IMR-90 (cell line): Measurements from ENCODE around the gene PLEKHG2. TPM values are rescaled to one million over a fixed set of nuclear protein-coding genes. Genes with fewer than 3 reads are reported as not detected.
A peak's percentile ranks its signal among the peaks of the same experiment; 100 is the strongest.

Experiments used
- ATAC-seq: fragments of 200-7000 bp; cut with Tn5 transposase; 2 replicates; pipeline ENCODE4 v1.9.1; 2020; ENCODE audit warnings: low read depth, mild to moderate bottlenecking, moderate library complexity
- BruUV-seq: library from RNA; stranded (reverse); fragments of 400-500 nt; replicated peaks from 2 replicates; lab custom pipeline; 2021; lab: Mats Ljungman, UMichigan
- CTCF ChIA-PET: fragments of 300-600 bp; formaldehyde crosslinking; extraction: SDS; loops from one replicate; lab custom pipeline; 2021; ENCODE audit warnings: antibody characterized with exemption; lab: Yijun Ruan, JAX
- POLR2A ChIA-PET: fragments of 300-600 bp; sonication (Branson Sonifier 250); formaldehyde crosslinking; loops from one replicate; lab custom pipeline; 2022; ENCODE audit warnings: antibody characterized with exemption; ENCODE audit not compliant: unreplicated experiment; lab: Charles Lee
- DNase-seq: peaks from one replicate; pipeline ENCODE4 v3.0.0; 2013
- H2AFZ ChIP-seq: replicated peaks from 2 replicates; pipeline ENCODE3; 2013; ENCODE audit warnings: low read length, mild to moderate bottlenecking; ENCODE audit not compliant: poor library complexity
- H2AK5ac ChIP-seq: 2 replicates; pipeline ENCODE4 v1.6.1; 2013; ENCODE audit warnings: low read depth, low read length, inconsistent platforms
- H2AK9ac ChIP-seq: replicated peaks from 2 replicates; pipeline ENCODE3; 2013; ENCODE audit warnings: mild to moderate bottlenecking, low read depth, low read length, moderate library complexity; ENCODE audit not compliant: poor library complexity
- H2BK120ac ChIP-seq: 2 replicates; pipeline ENCODE4 v1.6.1; 2013; ENCODE audit warnings: low read depth, low read length, inconsistent platforms
- H2BK15ac ChIP-seq: 3 replicates; pipeline ENCODE4 v1.6.1; 2013; ENCODE audit warnings: low read depth, low read length, inconsistent platforms
- H2BK20ac ChIP-seq: 2 replicates; pipeline ENCODE4 v1.6.1; 2013; ENCODE audit warnings: low read depth, mild to moderate bottlenecking, inconsistent platforms, low read length, moderate library complexity
- H2BK5ac ChIP-seq: 2 replicates; pipeline ENCODE4 v1.6.1; 2013; ENCODE audit warnings: mild to moderate bottlenecking, low read depth, low read length, inconsistent platforms; ENCODE audit not compliant: poor library complexity, severe bottlenecking
- H3K14ac ChIP-seq: replicated peaks from 2 replicates; pipeline ENCODE4 v1.6.1; 2013; ENCODE audit warnings: low read depth, low read length, inconsistent platforms
- H3K18ac ChIP-seq: 2 replicates; pipeline ENCODE4 v1.6.1; 2013; ENCODE audit warnings: low read depth, low read length, control low read depth
- H3K23ac ChIP-seq: 2 replicates; pipeline ENCODE4 v1.6.1; 2013; ENCODE audit warnings: low read depth, low read length, inconsistent platforms
- H3K27ac ChIP-seq: 2 replicates; pipeline ENCODE4 v1.5.1; 2013; ENCODE audit warnings: mild to moderate bottlenecking, control low read depth, low read length; ENCODE audit not compliant: insufficient read depth
- H3K27me3 ChIP-seq: 2 replicates; pipeline ENCODE4 v1.6.1; 2013; ENCODE audit warnings: low read length; ENCODE audit not compliant: control insufficient read depth, insufficient read depth
- H3K36me3 ChIP-seq: 2 replicates; pipeline ENCODE4 v1.6.1; 2013; ENCODE audit warnings: low read length, mixed read lengths; ENCODE audit not compliant: control insufficient read depth, insufficient read depth
- H3K4ac ChIP-seq: 2 replicates; pipeline ENCODE4 v1.6.1; 2013; ENCODE audit warnings: low read depth, low read length, inconsistent platforms
- H3K4me1 ChIP-seq: 2 replicates; pipeline ENCODE4 v1.6.1; 2013; ENCODE audit warnings: low read length, mixed read lengths; ENCODE audit not compliant: control insufficient read depth, insufficient read depth
- H3K4me2 ChIP-seq: 2 replicates; pipeline ENCODE4 v1.6.1; 2013; ENCODE audit warnings: low read depth, mild to moderate bottlenecking, control low read depth, low read length, moderate library complexity
- H3K4me3 ChIP-seq: 2 replicates; pipeline ENCODE4 v1.5.1; 2013; ENCODE audit warnings: low read depth, mild to moderate bottlenecking, control low read depth, low read length, moderate library complexity; ENCODE audit not compliant: insufficient read depth
- H3K56ac ChIP-seq: 2 replicates; pipeline ENCODE4 v1.6.1; 2013; ENCODE audit warnings: low read length, inconsistent platforms; ENCODE audit not compliant: insufficient read depth; ENCODE audit errors: extremely low read depth
- H3K79me1 ChIP-seq, 2 experiments: 2 replicates each; pipeline ENCODE4 v1.6.1; 2013; ENCODE audit warnings: low read length in 2 of 2, inconsistent platforms in 1 of 2, low read depth in 1 of 2
- H3K9ac ChIP-seq: 2 replicates; pipeline ENCODE4 v1.6.1; 2013; ENCODE audit warnings: low read depth, low read length, control low read depth
- H3K9me1 ChIP-seq: 2 replicates; pipeline ENCODE4 v1.6.1; 2013; ENCODE audit warnings: low read length, inconsistent platforms; ENCODE audit not compliant: insufficient read depth
- H3K9me3 ChIP-seq: 2 replicates; pipeline ENCODE4 v1.6.1; 2013; ENCODE audit warnings: low read length; ENCODE audit not compliant: control insufficient read depth, insufficient read depth
- H4K20me1 ChIP-seq: 2 replicates; pipeline ENCODE4 v1.6.1; 2013; ENCODE audit warnings: low read length, inconsistent platforms; ENCODE audit not compliant: insufficient read depth
- H4K5ac ChIP-seq: 2 replicates; pipeline ENCODE4 v1.6.1; 2013; ENCODE audit warnings: mild to moderate bottlenecking, low read depth, low read length, control low read depth
- H4K8ac ChIP-seq, 2 experiments: 2 replicates each; pipeline ENCODE4 v1.6.1; 2013; ENCODE audit warnings: low read depth in 2 of 2, low read length in 2 of 2, control low read depth in 1 of 2, inconsistent platforms in 1 of 2
- H4K91ac ChIP-seq: 2 replicates; pipeline ENCODE4 v1.6.1; 2013; ENCODE audit warnings: low read depth, low read length, inconsistent platforms; ENCODE audit not compliant: insufficient read depth
- CEBPB ChIP-seq: IDR thresholded peaks from 2 replicates; pipeline ENCODE4 v1.6.1; 2012; ENCODE audit warnings: low read depth, low read length, improper control_type of control experiment
- CHD1 ChIP-seq: IDR thresholded peaks from 2 replicates; pipeline ENCODE4 v1.6.1; 2012; ENCODE audit warnings: low read depth, low read length, improper control_type of control experiment
- CTCF ChIP-seq: conservative IDR thresholded peaks from 2 replicates; pipeline ENCODE4 v1.5.1; 2012; ENCODE audit warnings: mild to moderate bottlenecking, low read depth, low read length, improper control_type of control experiment
- ELK1 ChIP-seq: fragments of 150-350 bp; IDR thresholded peaks from 2 replicates; pipeline ENCODE4 v1.6.1; 2016; ENCODE audit warnings: low read depth, mild to moderate bottlenecking, low read length, moderate library complexity, borderline replicate concordance
- FOS ChIP-seq: fragments of 150-350 bp; IDR thresholded peaks from 2 replicates; pipeline ENCODE4 v1.6.1; 2016; ENCODE audit warnings: low read depth, low read length
- MAFK ChIP-seq: IDR thresholded peaks from 2 replicates; pipeline ENCODE4 v1.6.1; 2012; ENCODE audit warnings: low read depth, low read length, improper control_type of control experiment
- MAZ ChIP-seq: IDR thresholded peaks from 2 replicates; pipeline ENCODE4 v1.6.1; 2012; ENCODE audit warnings: low read depth, mild to moderate bottlenecking, low read length, improper control_type of control experiment, moderate library complexity, borderline replicate concordance
- MXI1 ChIP-seq: IDR thresholded peaks from 2 replicates; pipeline ENCODE4 v1.6.1; 2012; ENCODE audit warnings: low read depth, mild to moderate bottlenecking, low read length, moderate library complexity, borderline replicate concordance
- NFE2L2 ChIP-seq: fragments of 150-350 bp; IDR thresholded peaks from 2 replicates; pipeline ENCODE4 v1.6.1; 2016; ENCODE audit warnings: low read depth, mild to moderate bottlenecking, low read length
- RAD21 ChIP-seq: IDR thresholded peaks from 2 replicates; pipeline ENCODE4 v1.6.1; 2012; ENCODE audit warnings: low read length, improper control_type of control experiment
- RCOR1 ChIP-seq: IDR thresholded peaks from 2 replicates; pipeline ENCODE4 v1.6.1; 2012; ENCODE audit warnings: mild to moderate bottlenecking, low read length, improper control_type of control experiment; ENCODE audit not compliant: insufficient replicate concordance
- RFX5 ChIP-seq: IDR thresholded peaks from 2 replicates; pipeline ENCODE4 v1.8.0; 2012; ENCODE audit warnings: low read depth, mild to moderate bottlenecking, low read length, moderate library complexity
- USF2 ChIP-seq: fragments of 150-350 bp; IDR thresholded peaks from 2 replicates; pipeline ENCODE4 v1.6.1; 2017; ENCODE audit warnings: mild to moderate bottlenecking, antibody characterized with exemption, low read length, low read depth
- WGBS, 2 experiments: methylation state at CpG; one replicate each; pipeline versions ENCODE4 v1.1.5 to v1.1.7; 2013; ENCODE audit warnings: missing lambda C conversion rate in 2 of 2; ENCODE audit not compliant: insufficient read length in 1 of 2; ENCODE audit errors: extremely low coverage in 2 of 2; 5-methylcytosine and 5-hydroxymethylcytosine counted together
- dilution Hi-C: fragments of 300-500 bp; cut with HindIII; formaldehyde crosslinking; loops from one replicate; pipeline ENCODE4 v1.14.3; 2018; ENCODE audit warnings: low sequenced_read_pairs; ENCODE audit not compliant: unreplicated experiment
- in situ Hi-C: fragments of 300-500 bp; cut with MboI; formaldehyde crosslinking; loops from 3 replicates; pipeline ENCODE4 v1.14.3; 2019; ENCODE audit warnings: low sequenced_read_pairs, inconsistent platforms, mixed read lengths
- intact Hi-C: fragments of 100-400 bp; cut with micrococcal nuclease; formaldehyde crosslinking; loops from 2 replicates; pipeline ENCODE4 v1.10.0; 2022
- polyA plus RNA-seq, 3 experiments: library from polyadenylated mRNA; depleted of rRNA; stranded (reverse); fragments of >200 nt; gene quantifications; 2 replicates each; pipeline ENCODE4 v1.2.3, GENCODE V29; 2012; ENCODE audit warnings: low replicate concordance in 1 of 3
- total RNA-seq: library from RNA; depleted of rRNA; stranded (reverse); fragments of >200 nt; gene quantifications from 2 replicates; pipeline ENCODE4 v1.2.3, GENCODE V29; 2012

The PLEKHG2 gene
- total and polyA plus RNA-seq, 2 of the 4 experiments (the other 2 are of a cell fraction), result 6.5 to 28.3 TPM

GRCh38 chr19:39415111-39416046, 2.9 kb downstream of the PLEKHG2 start:
- Histone ChIP-seq H3K9me1 (peaks cover 12% of the 10 kb centered on the region; the same call in 1 of the 2 replicates), H4K20me1 (peaks cover 46% of the 10 kb centered on the region), H3K4ac (peak overlapping the region; percentile 98), H3K23ac (peak overlapping the region; percentile 49), H3K27ac (peak overlapping the region; percentile 98), H3K9me3 (no peaks in the 10 kb centered on the region), H3K18ac (no peak overlapping the region), H2BK15ac (no peak overlapping the region), H4K8ac (no peak overlapping the region), H3K4me3 (peak overlapping the region; percentile 90; the same call in 1 of the 2 replicates), H4K5ac (no peak overlapping the region), H3K36me3 (peaks cover 41% of the 10 kb centered on the region), H3K4me2 (peak overlapping the region; percentile 72), H2BK5ac (no peak overlapping the region), H2AK9ac (peak overlapping the region; percentile 91), H2AK5ac (peak overlapping the region; percentile 69), H4K91ac (no peak overlapping the region), H2BK20ac (no peak overlapping the region), H3K14ac (peak overlapping the region; percentile 10; the same call in 1 of the 2 replicates), H2AFZ (no peak overlapping the region), H2BK120ac (no peak overlapping the region), H3K9ac (peak overlapping the region; percentile 99; the same call in 1 of the 2 replicates), H3K56ac (no peak overlapping the region), H3K27me3 (no peaks in the 10 kb centered on the region), H3K4me1 (peaks cover 22% of the 10 kb centered on the region), H3K79me1 (peaks cover 13 to 74% of the 10 kb centered on the region in 2 experiments)
- ChIA-PET CTCF (no interaction called here), POLR2A (interaction anchor here (0.5 kb wide), 1 partner anchor 98 kb away, joined by 4 read pairs; no protein-coding TSS in a partner anchor)
- intact Hi-C loops, result no loop called here
- dilution Hi-C loops, result no loop called here
- DNase-seq (no peak), ATAC-seq (no peak)
- in situ Hi-C loops, result no loop called here
- 57% methylated on average over 21 of the region's 35 CpGs; no CpG with 5 or more reads in 1 of the 2 experiments for WGBS, 2 experiments
- BruUV-seq, result no TSS peak
- no peak for TF ChIP-seq ELK1
- no peak for TF ChIP-seq CHD1
- TF ChIP-seq NFE2L2, result no peak
- TF ChIP-seq CTCF, result 0 out of 2 replicates have a peak, but pooled peaks have one; percentile 10
- TF ChIP-seq USF2, result no peak
- TF ChIP-seq MAZ, result peak; percentile 44; the same call in 1 of the 2 replicates
- TF ChIP-seq RAD21, result peak; percentile 4; the same call in 1 of the 2 replicates
- no peak for TF ChIP-seq RFX5
- no peak for TF ChIP-seq FOS
- no peak for TF ChIP-seq MXI1
- no peak for TF ChIP-seq CEBPB
- TF ChIP-seq RCOR1, result no peak
- TF ChIP-seq MAFK, result no peak
